ENCODE measurements around the gene KCNH4. TPM values are rescaled to one million over a fixed set of nuclear protein-coding genes. Genes with fewer than 3 reads are reported as not detected.
"Not testable (repeated sequence)": the region's sequence is repeated elsewhere in the genome, so short reads cannot be mapped to it uniquely, and the experiment has no call there.

The KCNH4 gene
- total RNA-seq, 4 donors from 2014 or later, result 0.44 to 0.79 (median 0.48) TPM; not detected in 1

GRCh38 chr17:42141382-42141781 is 39.6 kb downstream of the KCNH4 start:
- DNase-seq (ENCODE audit: low spot score), result no peak
- no peak for ATAC-seq (ENCODE audit: low FRiP score)
- no peak for TF ChIP-seq CTCF (IDR thresholded peaks at IDR 0.05)

- ATAC-seq (ENCODE audit: low FRiP score); DNase-seq (ENCODE audit: low spot score): not testable (repeated sequence)
Observed at GRCh38 chr17:42140690-42141089, 40.3 kb downstream of the KCNH4 start.

GRCh38 chr17:42138749-42139492 is 42.0 kb downstream of the KCNH4 start:
- ATAC-seq (ENCODE audit: low FRiP score) (no peak), DNase-seq (ENCODE audit: low spot score) (no peak)
- no peak for TF ChIP-seq CTCF (IDR thresholded peaks at IDR 0.05)

- DNase-seq (ENCODE audit: low spot score) (no peak), ATAC-seq (ENCODE audit: low FRiP score) (no peak)
- no peak for TF ChIP-seq CTCF (IDR thresholded peaks at IDR 0.05)
Observed at GRCh38 chr17:42136654-42137051, 44.3 kb downstream of the KCNH4 start.

GRCh38 chr17:42135664-42136653 is 45.0 kb downstream of the KCNH4 start:
- DNase-seq (ENCODE audit: low spot score), result no peak

DNA sequence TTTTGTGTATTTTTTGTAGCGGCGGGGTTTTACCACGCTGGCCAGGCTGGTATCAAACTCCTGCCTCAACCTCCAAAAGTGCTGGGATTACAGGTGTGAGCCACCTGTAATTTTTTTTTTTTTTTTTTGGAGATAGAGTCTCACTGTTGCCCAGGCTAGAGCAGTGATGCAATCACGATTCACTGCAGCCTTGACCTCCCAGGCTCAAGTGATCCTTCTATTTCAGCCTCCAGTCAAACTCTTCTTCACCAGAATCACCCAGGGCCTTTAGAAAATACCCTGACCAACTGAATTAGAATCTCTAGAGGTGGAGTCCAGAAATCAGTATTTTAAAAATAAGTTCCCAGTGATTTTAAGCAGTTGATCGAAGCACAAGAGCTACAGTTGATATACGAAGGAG is 45.8 kb downstream of the KCNH4 start:
- no peak for TF ChIP-seq CTCF (IDR thresholded peaks at IDR 0.05)
- ATAC-seq (ENCODE audit: low FRiP score) (no peak), DNase-seq (ENCODE audit: low spot score) (no peak)

More at GRCh38 chr17:42135664-42136653, 45.0 kb downstream of the KCNH4 start:
- TF ChIP-seq CTCF (IDR thresholded peaks at IDR 0.05), result no peak
- ATAC-seq (ENCODE audit: low FRiP score), result peak; percentile 34

GRCh38 chr17:42133461-42134041 is 47.4 kb downstream of the KCNH4 start:
- no peak for DNase-seq (ENCODE audit: low spot score)
- ATAC-seq (ENCODE audit: low FRiP score), result no peak
- no peak for TF ChIP-seq CTCF (IDR thresholded peaks at IDR 0.05)

Data from omental fat pad (tissue), 4 donors.